ENCODE measurements around the gene AGPAT1. TPM values are rescaled to one million over a fixed set of nuclear protein-coding genes. Genes with fewer than 3 reads are reported as not detected.
A peak's percentile ranks its signal among the peaks of the same experiment; 100 is the strongest.

Gene AGPAT1
- total and polyA plus RNA-seq, 2 of the 13 experiments (the other 11 are each of a cell fraction or from before 2014, with no cell fraction given) = 51.3 to 139 TPM

DNA sequence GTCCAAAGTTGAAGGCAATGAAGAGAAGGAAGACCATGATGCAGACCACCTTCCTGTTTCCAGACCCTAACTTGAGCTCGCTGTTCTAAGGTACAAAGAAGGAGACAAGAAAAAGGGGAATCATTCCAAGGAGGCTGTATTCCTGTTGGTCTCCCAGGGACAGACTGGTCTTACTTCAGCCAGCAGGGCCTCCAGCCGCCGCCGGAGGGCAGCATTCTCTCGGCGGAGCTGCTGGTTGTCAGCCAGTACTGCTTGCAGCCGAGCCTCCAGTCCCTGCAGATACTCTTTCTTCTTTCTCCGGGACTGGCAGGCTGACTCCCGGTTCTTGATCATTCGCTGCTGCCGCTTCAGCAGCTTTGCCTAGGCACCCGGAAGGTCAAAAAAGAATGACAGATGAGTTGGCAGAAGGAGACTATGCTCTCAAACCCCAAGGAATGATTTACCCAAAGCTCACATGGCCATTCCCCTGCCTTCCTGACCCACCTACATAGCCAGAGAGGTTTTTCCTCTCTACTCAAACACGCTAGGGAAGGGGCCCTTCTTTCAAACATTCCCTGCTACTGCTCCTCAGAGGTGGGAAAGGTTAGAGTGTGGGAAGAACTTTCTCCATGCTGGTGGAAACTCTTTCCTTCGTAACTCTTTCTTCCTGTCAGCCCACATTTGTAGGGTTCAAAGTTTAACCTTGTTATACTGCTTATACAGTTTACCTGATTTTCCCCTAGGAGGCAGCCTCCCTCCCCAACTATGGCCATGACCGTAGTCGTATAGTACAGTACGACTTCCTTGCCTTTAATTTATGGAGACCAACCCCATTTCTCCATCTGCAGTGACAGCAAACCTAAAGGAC is 56.9 kb downstream of the AGPAT1 start (continued):
- TF ChIP-seq, protein P1, sequence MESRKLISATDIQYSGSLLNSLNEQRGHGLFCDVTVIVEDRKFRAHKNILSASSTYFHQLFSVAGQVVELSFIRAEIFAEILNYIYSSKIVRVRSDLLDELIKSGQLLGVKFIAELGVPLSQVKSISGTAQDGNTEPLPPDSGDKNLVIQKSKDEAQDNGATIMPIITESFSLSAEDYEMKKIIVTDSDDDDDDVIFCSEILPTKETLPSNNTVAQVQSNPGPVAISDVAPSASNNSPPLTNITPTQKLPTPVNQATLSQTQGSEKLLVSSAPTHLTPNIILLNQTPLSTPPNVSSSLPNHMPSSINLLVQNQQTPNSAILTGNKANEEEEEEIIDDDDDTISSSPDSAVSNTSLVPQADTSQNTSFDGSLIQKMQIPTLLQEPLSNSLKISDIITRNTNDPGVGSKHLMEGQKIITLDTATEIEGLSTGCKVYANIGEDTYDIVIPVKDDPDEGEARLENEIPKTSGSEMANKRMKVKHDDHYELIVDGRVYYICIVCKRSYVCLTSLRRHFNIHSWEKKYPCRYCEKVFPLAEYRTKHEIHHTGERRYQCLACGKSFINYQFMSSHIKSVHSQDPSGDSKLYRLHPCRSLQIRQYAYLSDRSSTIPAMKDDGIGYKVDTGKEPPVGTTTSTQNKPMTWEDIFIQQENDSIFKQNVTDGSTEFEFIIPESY (CRISPR knock-in tag; IDR thresholded peaks at IDR 0.05) = peak; percentile 13; the same call in 1 of the 2 replicates
- TF ChIP-seq YEATS2 (CRISPR knock-in tag; IDR thresholded peaks at IDR 0.05; ENCODE audit: borderline replicate concordance) (peak; percentile 70; the same call in 1 of the 2 replicates), PCBP2 (optimal IDR thresholded peaks at IDR 0.05; ENCODE audit: low read depth, low read length, poor library complexity, severe bottlenecking) (no peak), SP1 (IDR thresholded peaks at IDR 0.05) (no peak), SP1 (CRISPR knock-in tag; IDR thresholded peaks at IDR 0.05) (peak; percentile 20; the same call in 1 of the 2 replicates), ZNF550 (CRISPR knock-in tag; IDR thresholded peaks at IDR 0.05; ENCODE audit: borderline replicate concordance) (no peak), KLF12 (CRISPR knock-in tag; IDR thresholded peaks at IDR 0.05; ENCODE audit: borderline replicate concordance) (peak; percentile 95), TEAD2 (CRISPR knock-in tag; IDR thresholded peaks at IDR 0.05) (0 out of 2 replicates have a peak, but pooled peaks have one; percentile 51), ZNF317 (CRISPR knock-in tag; IDR thresholded peaks at IDR 0.05) (peak; percentile 91), SNAPC2 (CRISPR knock-in tag; IDR thresholded peaks at IDR 0.05) (0 out of 2 replicates have a peak, but pooled peaks have one; percentile 38), CBX5 (CRISPR knock-in tag; IDR thresholded peaks at IDR 0.05; ENCODE audit: borderline replicate concordance) (peak; percentile 43; the same call in 1 of the 2 replicates), DPF2 (CRISPR knock-in tag; IDR thresholded peaks at IDR 0.05; ENCODE audit: borderline replicate concordance, low read depth) (no peak; the same call in 1 of the 2 replicates), MTF2 (CRISPR knock-in tag; IDR thresholded peaks at IDR 0.05; ENCODE audit: borderline replicate concordance) (no peak), PITX1 (CRISPR knock-in tag; IDR thresholded peaks at IDR 0.05) (0 out of 2 replicates have a peak, but pooled peaks have one; percentile 7), NR2F1 (CRISPR knock-in tag; IDR thresholded peaks at IDR 0.05) (peak in 1 of 2 experiments; percentile 14; a peak in 1 of 4 replicates)
- TF ChIP-seq, protein P2, sequence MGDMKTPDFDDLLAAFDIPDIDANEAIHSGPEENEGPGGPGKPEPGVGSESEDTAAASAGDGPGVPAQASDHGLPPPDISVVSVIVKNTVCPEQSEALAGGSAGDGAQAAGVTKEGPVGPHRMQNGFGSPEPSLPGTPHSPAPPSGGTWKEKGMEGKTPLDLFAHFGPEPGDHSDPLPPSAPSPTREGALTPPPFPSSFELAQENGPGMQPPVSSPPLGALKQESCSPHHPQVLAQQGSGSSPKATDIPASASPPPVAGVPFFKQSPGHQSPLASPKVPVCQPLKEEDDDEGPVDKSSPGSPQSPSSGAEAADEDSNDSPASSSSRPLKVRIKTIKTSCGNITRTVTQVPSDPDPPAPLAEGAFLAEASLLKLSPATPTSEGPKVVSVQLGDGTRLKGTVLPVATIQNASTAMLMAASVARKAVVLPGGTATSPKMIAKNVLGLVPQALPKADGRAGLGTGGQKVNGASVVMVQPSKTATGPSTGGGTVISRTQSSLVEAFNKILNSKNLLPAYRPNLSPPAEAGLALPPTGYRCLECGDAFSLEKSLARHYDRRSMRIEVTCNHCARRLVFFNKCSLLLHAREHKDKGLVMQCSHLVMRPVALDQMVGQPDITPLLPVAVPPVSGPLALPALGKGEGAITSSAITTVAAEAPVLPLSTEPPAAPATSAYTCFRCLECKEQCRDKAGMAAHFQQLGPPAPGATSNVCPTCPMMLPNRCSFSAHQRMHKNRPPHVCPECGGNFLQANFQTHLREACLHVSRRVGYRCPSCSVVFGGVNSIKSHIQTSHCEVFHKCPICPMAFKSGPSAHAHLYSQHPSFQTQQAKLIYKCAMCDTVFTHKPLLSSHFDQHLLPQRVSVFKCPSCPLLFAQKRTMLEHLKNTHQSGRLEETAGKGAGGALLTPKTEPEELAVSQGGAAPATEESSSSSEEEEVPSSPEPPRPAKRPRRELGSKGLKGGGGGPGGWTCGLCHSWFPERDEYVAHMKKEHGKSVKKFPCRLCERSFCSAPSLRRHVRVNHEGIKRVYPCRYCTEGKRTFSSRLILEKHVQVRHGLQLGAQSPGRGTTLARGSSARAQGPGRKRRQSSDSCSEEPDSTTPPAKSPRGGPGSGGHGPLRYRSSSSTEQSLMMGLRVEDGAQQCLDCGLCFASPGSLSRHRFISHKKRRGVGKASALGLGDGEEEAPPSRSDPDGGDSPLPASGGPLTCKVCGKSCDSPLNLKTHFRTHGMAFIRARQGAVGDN (CRISPR knock-in tag; IDR thresholded peaks at IDR 0.05) = peak; percentile 77
- TF ChIP-seq, protein P3, sequence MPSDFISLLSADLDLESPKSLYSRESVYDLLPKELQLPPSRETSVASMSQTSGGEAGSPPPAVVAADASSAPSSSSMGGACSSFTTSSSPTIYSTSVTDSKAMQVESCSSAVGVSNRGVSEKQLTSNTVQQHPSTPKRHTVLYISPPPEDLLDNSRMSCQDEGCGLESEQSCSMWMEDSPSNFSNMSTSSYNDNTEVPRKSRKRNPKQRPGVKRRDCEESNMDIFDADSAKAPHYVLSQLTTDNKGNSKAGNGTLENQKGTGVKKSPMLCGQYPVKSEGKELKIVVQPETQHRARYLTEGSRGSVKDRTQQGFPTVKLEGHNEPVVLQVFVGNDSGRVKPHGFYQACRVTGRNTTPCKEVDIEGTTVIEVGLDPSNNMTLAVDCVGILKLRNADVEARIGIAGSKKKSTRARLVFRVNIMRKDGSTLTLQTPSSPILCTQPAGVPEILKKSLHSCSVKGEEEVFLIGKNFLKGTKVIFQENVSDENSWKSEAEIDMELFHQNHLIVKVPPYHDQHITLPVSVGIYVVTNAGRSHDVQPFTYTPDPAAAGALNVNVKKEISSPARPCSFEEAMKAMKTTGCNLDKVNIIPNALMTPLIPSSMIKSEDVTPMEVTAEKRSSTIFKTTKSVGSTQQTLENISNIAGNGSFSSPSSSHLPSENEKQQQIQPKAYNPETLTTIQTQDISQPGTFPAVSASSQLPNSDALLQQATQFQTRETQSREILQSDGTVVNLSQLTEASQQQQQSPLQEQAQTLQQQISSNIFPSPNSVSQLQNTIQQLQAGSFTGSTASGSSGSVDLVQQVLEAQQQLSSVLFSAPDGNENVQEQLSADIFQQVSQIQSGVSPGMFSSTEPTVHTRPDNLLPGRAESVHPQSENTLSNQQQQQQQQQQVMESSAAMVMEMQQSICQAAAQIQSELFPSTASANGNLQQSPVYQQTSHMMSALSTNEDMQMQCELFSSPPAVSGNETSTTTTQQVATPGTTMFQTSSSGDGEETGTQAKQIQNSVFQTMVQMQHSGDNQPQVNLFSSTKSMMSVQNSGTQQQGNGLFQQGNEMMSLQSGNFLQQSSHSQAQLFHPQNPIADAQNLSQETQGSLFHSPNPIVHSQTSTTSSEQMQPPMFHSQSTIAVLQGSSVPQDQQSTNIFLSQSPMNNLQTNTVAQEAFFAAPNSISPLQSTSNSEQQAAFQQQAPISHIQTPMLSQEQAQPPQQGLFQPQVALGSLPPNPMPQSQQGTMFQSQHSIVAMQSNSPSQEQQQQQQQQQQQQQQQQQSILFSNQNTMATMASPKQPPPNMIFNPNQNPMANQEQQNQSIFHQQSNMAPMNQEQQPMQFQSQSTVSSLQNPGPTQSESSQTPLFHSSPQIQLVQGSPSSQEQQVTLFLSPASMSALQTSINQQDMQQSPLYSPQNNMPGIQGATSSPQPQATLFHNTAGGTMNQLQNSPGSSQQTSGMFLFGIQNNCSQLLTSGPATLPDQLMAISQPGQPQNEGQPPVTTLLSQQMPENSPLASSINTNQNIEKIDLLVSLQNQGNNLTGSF (CRISPR knock-in tag; IDR thresholded peaks at IDR 0.05) = 0 out of 2 replicates have a peak, but pooled peaks have one; percentile 43
